Endothelial cell (in vitro differentiated cells): Measurements from ENCODE around the gene DCAF5. TPM values are rescaled to one million over a fixed set of nuclear protein-coding genes. Genes with fewer than 3 reads are reported as not detected.

ENCODE experiments used
- DNase-seq: peaks from one replicate; pipeline ENCODE4 v3.0.0; 2021; ENCODE audit warnings: low spot score
- H3K27ac Mint-ChIP-seq: one replicate; pipeline ENCODE4 v1.8.0; 2021; ENCODE audit warnings: mixed read lengths, inconsistent platforms; ENCODE audit not compliant: unreplicated experiment
- H3K27me3 Mint-ChIP-seq: one replicate; pipeline ENCODE4 v1.8.0; 2021; ENCODE audit warnings: mild to moderate bottlenecking, moderate library complexity, mixed read lengths, inconsistent platforms; ENCODE audit not compliant: unreplicated experiment
- H3K36me3 Mint-ChIP-seq: one replicate; pipeline ENCODE4 v1.8.0; 2021; ENCODE audit warnings: mild to moderate bottlenecking, low read depth, mixed read lengths, inconsistent platforms; ENCODE audit not compliant: unreplicated experiment
- H3K4me1 Mint-ChIP-seq: one replicate; pipeline ENCODE4 v1.8.0; 2021; ENCODE audit warnings: mild to moderate bottlenecking, mixed read lengths, inconsistent platforms; ENCODE audit not compliant: unreplicated experiment
- H3K4me3 Mint-ChIP-seq: one replicate; pipeline ENCODE4 v1.8.0; 2021; ENCODE audit warnings: mild to moderate bottlenecking, mixed read lengths, inconsistent platforms; ENCODE audit not compliant: unreplicated experiment
- H3K9me3 Mint-ChIP-seq: one replicate; pipeline ENCODE4 v1.8.0; 2021; ENCODE audit warnings: mixed read lengths, inconsistent platforms; ENCODE audit not compliant: unreplicated experiment
- CTCF ChIP-seq: fragments of 200-600 bp; sonication (generic); IDR thresholded peaks from one replicate; pipeline ENCODE4 v1.5.0; 2021; ENCODE audit warnings: antibody characterized with exemption; ENCODE audit not compliant: unreplicated experiment
- total RNA-seq: library from RNA; stranded (reverse); fragmentation: NEBNext Ultra II Directional; extraction: Animal tissue kit (Norgen Biotek cat#: 25700); gene quantifications from one replicate; pipeline ENCODE4 v1.2.1, GENCODE V29; 2021; ENCODE audit not compliant: unreplicated experiment

Gene DCAF5
- total RNA-seq, 1 donor from 2014 or later = 72.0 TPM

GRCh38 chr14:69038455-69039287, 114.2 kb downstream of the DCAF5 start:
- Mint-ChIP-seq H3K27ac (peak overlapping the region; percentile 82), H3K4me1 (peaks cover 38% of the 10 kb centered on the region), H3K4me3 (no peak overlapping the region), H3K36me3 (no peaks in the 10 kb centered on the region), H3K27me3 (peaks cover 3% of the 10 kb centered on the region), H3K9me3 (no peaks in the 10 kb centered on the region)
- DNase-seq = no peak
- no peak for TF ChIP-seq CTCF

- DNase-seq = no peak
- Mint-ChIP-seq H3K4me1 (peaks cover 38% of the 10 kb centered on the region), H3K27ac (peak overlapping the region; percentile 45), H3K36me3 (no peaks in the 10 kb centered on the region), H3K27me3 (peaks cover 3% of the 10 kb centered on the region), H3K9me3 (no peaks in the 10 kb centered on the region), H3K4me3 (no peak overlapping the region)
- TF ChIP-seq CTCF = no peak
Measured at GRCh38 chr14:69037790-69038454, 115.0 kb downstream of the DCAF5 start.

GRCh38 chr14:69036757-69037506, 116.0 kb downstream of the DCAF5 start:
- Mint-ChIP-seq H3K27me3 (peaks cover 3% of the 10 kb centered on the region), H3K9me3 (no peaks in the 10 kb centered on the region), H3K36me3 (no peaks in the 10 kb centered on the region), H3K4me1 (peaks cover 38% of the 10 kb centered on the region), H3K4me3 (no peak overlapping the region), H3K27ac (peak overlapping the region; percentile 45)
- no peak for DNase-seq
- TF ChIP-seq CTCF = no peak

- peaks cover 1% of the 10 kb centered on the region for H3K27me3 Mint-ChIP-seq
- TF ChIP-seq CTCF = no peak
- H3K36me3 Mint-ChIP-seq = no peaks in the 10 kb centered on the region
- peak overlapping the region; percentile 91 for H3K27ac Mint-ChIP-seq
- no peak overlapping the region for H3K4me3 Mint-ChIP-seq
- H3K9me3 Mint-ChIP-seq = no peaks in the 10 kb centered on the region
- DNase-seq = no peak
- peaks cover 38% of the 10 kb centered on the region for H3K4me1 Mint-ChIP-seq
Measured at GRCh38 chr14:69034612-69035262, 118.2 kb downstream of the DCAF5 start.
